Activated CD4-positive, CD25-positive, alpha-beta regulatory T cell treated with anti-CD3 and anti-CD28 coated beads, Interleukin-2, amount 50 U/mL, for 24 hours (primary cell): ENCODE results near the gene ELF2.
"Not testable (repeated sequence)": the region's sequence is repeated elsewhere in the genome, so short reads cannot be mapped to it uniquely, and the experiment has no call there.

Source experiments
- ATAC-seq, 2 donors: fragments of 150-1000 bp; cut with Tn5 transposase; one replicate each; pipeline ENCODE4 v1.10.0; 2021; ENCODE audit warnings: mild to moderate bottlenecking in 1 of 2, moderate library complexity in 1 of 2

ELF2 gene

DNA sequence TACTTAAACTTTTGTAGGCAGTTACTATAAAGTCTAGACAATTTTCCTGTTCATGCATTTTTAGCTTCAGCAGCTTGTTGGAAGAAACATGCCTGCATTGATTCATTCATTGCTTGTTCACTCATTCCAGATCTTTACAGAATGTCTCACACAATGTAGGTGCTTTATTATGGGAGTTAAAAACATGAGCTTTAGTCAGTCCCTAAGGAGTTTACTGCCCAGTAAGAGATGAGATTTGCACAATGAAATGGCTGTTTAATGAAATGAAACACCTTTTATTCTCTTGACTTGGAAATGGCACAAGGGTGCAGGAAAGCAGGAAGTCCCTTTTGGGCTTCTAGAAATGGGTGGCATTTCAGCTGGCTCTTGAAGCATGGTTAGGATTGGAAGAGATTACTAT is 158.5 kb downstream of the ELF2 start:
- no peak for ATAC-seq

DNA sequence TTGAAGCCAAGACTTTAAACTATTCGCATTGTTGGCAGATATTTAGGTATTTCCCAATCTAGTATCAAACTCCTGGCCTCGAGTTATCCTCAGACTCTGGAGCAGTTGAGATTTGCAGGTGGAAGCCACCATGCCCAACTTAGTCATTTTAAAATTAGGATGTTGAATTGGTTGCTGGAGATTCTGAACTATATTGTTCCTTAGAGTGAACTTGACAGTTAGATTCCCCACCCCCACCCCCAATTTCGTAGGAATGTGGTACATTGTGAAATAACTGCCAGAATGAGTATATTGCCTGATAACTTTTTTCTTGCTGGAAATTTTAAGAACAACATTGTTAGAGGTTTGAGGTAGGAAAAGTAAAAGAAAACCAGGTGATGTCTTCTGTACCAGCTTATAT is 159.2 kb downstream of the ELF2 start:
- no peak for ATAC-seq

DNA sequence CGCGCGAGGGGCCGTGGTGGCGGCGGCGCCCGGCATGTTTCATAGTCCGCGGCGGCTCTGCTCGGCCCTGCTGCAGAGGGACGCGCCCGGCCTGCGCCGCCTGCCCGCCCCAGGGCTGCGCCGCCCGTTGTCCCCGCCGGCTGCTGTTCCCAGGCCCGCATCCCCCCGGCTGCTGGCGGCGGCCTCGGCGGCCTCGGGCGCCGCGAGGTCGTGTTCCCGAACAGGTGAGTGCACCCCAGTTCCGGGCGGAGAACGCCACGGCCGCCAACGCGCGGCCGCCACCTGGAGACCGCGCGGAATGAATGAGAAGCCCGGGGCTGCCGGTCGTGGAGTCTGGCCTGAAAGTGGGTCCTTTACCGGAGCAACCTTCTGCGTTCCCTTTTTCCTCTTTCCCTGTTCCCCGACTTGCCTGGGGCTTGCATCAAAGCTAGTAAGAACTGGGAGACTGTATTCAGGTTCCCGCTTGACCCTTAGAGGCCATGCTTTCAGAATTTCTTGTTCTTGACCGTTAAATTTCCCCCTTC is 161.0 kb downstream of the ELF2 start:
- peak; percentile 8 to 9 for ATAC-seq

DNA sequence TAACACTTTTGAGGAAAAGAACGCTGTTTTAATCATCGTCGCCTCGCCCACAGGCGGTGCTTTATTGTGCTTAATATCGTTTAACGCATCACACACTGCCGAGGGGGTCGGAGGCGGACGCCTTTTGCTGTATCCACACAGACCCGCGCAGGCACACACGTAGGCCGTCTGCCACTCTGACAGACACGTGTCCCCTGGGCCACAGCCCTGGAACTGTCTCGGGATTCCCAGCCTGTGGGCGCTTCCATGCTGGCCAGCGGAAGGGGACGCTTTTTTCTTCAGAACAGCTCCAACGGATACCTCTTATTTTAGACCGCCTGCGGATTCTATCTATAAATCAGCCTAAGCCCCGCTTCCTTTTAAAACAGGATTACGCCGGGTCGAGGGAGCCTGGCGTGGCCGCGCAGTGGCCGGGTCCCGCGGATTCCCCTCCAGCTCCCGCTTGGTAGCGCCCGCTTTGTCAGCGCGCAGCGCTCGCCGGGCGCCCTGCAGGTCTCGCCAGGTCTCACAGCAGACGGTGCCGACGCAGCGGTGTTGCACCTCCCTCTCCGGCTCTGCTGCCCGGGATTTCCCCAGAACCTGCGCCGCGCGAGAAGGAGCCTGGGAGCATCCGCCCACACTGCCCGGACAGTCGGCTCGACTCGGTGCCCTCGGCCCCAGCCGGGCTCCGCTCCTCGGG is 161.6 kb downstream of the ELF2 start, which contains the start of gene NOCT:
Gene NOCT, plus strand, starts transcription at position 513 of the 679 bp plus-strand sequence. CDS start 201 bp downstream, outside the sequence.
- ATAC-seq: peak; percentile 92 to 93

DNA sequence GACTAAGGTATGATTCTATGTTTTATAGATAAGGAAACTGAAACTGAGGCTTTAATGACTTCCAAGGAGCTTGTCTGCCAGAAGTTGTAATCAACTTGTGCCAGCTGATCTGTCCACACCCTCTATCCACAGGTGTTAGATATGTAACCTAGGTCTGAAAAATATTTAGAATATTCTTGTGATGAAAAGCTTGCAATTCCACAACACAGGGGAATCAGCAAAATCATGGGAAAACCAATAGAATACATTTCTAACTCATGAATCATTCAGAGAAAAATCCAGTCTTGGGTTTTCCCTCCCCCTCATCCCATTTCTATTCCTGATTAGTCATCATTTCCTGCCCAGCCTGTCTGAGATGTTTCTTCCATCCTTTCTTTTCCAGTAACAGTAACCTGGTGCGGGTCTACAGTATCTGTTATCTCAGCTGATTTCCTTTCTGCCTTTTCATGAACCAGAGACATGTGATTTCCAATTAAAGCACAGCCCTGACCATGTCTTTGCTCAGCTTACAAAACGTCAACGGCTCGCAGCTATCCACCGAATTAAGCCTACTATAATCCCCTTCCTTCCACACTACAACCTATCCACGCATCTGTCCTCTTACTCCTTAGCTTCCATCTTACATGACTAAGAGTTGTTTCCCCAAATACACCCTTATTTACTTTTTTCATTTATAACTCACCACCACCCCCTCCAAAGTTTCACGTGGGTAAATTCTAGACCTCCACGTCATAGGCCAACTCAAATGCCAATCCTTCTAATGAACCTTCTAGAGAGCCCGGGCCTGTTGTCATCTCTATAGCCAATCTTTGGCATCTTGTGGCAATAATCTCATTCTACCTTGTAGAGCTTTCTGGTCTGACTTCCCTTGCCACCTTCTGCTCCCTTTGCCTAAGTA is 162.4 kb downstream of the ELF2 start:
- ATAC-seq: peak; percentile 30 to 33

DNA sequence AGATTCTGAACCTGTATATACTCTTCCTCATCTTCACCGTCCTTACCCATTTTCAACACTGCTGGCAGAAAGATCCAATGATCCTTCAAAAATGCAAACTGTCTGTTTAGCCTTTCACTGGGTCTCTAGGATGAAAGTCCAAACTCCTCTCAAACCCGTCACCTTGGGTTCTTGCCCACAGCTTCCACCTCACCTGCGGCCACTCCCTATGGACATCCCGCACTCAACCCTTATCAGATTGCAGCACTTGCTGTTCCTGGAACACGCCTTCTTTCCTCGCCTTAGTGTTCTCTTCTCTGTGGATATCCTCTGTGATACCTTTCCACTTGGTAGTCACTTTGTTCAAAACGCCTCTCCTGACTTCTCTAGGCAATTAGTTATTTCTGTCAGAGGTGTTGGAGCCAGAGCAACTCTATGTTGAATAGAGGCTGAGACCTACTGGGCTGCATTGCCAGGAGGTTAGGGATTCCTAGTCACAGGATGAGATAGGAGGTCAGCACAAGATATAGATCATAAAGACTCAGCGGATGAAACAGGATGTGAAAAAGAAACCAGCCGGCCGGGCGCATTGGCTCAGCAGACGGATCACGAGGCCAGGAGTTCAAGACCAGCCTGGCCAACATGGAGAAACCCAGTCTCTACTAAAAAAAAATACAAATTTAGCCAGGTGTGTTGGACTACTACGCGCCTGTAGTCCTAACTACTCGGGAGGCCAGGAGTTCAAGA is 165.6 kb downstream of the ELF2 start:
- ATAC-seq: no peak

DNA sequence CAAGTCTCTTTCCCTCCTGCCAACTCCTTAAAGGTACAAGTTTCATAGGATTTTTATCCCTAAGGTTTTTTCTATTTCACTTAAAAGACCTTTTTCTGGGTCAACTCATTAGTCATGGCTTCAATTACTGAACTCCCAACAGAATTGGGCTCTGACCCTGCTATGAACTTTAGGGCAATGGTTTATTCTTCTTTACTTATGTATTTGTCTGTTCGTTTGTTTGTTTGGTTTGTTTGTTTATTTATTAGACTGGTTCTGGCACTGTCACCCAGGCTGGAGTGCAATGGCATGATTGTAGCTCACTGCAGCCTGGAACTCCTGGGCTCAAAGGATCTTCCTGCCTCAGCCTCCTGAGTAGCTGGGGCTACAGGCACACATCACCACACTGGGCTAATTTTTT is 167.3 kb downstream of the ELF2 start:
- no peak for ATAC-seq

DNA sequence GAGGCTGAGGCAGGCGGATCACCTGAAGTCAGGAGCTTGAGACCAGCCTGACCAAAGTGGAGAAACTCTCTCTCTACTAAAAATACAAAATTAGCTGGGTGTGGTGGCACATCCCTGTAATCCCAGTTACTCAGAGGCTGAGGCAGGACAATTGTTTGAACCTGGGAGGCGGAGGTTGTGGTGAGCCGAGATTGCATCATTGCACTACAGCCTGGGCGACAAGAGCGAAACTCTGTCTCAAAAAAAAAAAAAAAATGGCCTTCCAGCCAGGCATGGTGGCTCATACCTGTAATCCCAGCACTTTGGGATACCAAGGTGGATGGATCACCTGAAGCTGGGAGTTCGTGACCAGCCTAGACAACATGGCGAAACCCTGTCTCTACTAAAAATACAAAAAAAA is 168.7 kb downstream of the ELF2 start:
- not testable (repeated sequence) for ATAC-seq

DNA sequence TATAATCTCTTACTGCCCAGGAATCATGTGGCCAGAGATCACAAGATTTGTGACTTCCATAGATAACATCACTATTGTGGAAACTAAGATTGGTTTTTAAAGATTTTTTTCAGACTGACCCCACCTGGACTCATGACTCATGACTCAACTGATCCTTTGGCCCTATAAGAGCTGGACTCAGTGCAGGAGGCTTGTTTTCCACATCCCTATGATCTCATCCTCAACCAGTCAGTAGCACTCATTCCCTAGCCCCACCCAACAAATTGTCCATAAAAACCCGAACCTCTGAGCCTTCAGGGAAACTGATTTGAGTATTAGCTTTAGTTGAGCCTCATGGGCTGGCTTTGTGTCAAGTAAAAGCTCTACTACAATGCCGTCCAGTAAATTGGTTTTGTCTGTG is 169.4 kb downstream of the ELF2 start:
- no peak for ATAC-seq
